ENCODE measurements around the gene RAD51B.

Gene RAD51B

DNA sequence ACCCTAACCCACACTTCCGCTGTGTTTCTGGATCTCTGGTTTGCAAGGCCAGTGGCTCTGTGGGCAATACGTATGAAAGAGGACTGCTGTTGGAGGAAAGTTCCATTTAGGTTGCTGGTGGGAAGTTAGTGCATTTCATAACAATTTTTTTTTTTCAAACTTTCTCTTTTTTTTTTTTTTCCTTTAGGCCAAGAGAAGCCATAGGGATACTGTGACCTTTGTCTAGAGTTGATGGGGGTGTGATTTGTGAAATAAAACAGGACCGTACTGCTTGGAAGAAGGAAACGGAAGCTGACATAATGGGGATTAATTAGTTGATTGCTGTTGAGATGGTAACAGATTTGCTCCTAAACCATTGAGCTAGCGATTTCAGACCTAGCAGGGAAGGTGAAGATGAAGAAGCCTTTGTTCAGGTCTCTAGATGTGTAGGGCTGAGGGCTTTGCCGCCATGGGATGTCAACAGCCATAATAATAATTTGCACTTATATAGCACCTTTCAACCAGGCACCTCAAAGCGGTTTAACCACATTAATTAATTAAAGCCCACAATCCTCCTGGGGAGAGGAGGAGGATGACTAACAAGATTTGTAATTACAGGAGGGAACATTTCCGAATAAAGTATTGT lies 658.0 kb downstream of the RAD51B start:
- no peak for DNase-seq

DNA sequence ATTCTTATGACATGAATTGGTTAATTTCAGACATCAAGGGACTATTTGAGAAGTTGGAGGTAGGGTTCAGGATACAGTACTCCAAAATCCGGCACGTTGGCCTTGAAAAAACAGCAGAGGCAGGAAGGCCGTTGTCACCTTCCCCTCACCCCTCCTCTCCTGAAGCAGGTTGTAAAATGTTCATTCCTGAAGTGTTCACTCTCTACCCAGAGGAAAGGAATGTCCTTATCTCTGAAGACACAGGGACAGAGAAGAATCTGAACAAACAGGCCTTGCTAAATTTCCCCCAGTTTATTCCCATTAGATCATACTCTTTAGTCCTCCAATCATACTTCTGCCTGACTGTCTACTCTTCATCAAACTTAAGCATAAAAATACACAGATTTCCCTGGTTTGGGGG lies 659.7 kb downstream of the RAD51B start:
- DNase-seq, result no peak

DNA sequence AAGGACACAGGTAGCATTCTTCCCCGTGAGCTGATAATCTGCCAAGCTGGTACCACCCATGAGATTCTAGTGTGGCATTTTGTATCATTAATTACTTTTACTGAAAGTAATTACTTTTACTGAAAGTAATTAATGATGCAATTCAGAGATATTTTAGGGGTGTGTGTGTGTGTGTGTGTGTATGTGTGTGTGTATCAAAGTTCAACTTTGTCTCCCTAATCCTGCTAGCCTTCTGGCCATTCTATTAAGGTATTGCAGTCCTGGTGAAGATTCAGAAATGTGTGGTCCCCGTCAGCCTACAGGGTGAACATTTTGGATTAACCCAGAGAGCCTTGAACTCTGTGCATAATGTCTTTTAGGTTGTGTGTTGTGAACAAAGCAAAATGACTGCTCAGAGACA lies 662.4 kb downstream of the RAD51B start:
- no peak for DNase-seq

DNA sequence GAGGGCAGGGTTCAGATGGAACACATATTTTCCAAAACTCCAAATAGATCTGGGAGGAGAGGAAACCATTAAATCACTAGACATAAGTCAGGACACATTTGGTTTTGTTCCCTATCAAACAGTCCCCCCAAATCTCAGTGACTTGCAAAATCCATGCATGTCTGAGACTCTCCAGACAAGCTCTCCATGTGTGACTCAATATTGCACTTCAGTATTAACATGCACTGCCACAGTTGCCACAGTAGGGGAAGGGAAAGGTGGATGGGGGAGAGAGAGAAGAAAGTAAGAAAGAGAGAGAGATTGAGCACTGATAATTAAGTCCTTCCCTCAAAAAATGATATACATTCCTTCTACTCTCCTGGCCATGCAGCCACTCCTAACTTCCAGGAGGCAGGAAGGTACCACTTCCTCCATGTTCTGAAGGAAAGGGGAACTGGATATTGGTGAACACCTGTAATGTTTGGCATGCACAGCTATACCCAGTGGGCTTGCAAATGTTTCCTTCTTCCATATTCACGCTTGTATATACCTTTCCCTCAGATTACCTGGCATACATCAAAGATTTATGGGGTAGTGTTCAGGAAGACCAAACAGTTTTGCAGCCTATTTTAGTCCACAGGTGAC lies 663.3 kb downstream of the RAD51B start:
- no peak for DNase-seq

GRCh38 chr14:68486033-68486732 lies 666.6 kb downstream of the RAD51B start:
- DNase-seq, result no peak

DNA sequence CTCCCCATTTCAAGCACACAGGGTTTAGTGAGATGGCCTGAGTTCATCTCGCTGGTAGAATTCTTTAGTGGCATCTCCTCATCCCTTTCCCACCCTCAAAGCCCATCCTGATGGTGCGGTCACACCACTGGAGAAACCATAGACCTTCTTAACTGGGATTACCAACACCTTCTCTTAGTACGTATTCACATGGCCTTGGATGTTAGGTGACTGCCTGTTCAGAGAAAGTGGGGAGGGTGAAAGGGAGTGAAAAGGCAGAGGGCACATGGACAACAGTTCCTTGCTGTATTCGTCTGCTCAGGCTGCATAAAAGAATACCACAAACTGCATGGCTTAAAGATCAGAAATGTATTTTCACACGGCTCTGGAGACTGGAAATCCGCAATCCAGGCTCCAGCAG lies 667.2 kb downstream of the RAD51B start:
- no peak for DNase-seq

- no peak for DNase-seq
Measured at GRCh38 chr14:68487805-68488590, 668.4 kb downstream of the RAD51B start.

DNA sequence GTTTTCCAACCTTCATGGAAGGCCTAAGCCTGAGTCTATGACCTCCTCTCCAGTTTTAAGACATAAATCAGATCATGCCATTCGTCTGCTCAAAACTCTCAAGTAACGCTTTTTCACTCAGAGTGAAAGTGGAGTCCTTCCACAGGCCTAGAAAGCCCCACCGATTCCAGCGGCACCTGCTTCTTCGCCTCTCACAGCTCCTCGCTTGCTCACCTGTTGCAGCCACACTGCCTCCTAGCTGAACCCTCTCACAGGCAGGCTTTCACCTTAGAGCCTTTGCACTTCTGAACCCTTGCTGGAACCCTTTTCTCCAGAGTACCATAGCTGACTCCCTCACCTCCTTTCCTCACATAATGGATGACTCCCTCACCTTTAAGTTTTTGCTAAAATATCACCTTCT lies 672.2 kb downstream of the RAD51B start:
- no peak for DNase-seq

DNA sequence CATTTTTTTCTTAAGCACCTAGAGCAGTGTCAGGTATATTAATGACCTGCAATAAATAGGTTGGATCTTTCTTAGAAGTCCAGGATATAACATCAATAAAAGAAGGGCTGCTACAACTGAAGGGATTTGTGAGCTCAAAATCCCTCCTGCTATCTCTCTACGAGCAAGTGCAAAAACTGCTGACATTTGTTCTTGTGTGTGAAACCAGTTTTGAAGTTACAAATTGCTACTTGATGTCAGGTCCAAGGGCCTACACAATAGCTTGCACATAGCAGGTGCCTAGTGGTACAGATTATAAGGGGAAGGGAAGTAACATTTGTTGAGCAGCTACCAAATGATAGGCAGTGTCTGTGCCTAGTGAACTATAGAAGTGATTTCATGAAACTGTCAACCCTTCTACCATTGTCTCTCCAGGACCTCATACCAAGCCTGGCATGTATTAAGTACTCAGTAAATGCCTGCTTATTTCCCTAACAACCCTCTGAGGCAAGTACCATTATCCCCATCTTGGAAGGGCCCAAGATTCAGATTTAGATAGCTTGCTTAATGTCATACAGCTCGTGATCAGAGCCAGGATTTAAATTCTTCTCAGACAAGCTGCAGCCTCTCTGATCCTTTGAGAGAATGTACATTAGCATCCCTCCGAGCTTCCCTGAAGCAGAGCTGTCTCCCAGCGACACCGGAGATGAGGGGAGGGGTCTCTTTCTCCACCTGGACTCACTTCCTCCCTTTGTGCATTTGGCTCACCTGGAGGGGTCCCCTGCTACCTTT lies 673.0 kb downstream of the RAD51B start:
- no peak for DNase-seq

DNA sequence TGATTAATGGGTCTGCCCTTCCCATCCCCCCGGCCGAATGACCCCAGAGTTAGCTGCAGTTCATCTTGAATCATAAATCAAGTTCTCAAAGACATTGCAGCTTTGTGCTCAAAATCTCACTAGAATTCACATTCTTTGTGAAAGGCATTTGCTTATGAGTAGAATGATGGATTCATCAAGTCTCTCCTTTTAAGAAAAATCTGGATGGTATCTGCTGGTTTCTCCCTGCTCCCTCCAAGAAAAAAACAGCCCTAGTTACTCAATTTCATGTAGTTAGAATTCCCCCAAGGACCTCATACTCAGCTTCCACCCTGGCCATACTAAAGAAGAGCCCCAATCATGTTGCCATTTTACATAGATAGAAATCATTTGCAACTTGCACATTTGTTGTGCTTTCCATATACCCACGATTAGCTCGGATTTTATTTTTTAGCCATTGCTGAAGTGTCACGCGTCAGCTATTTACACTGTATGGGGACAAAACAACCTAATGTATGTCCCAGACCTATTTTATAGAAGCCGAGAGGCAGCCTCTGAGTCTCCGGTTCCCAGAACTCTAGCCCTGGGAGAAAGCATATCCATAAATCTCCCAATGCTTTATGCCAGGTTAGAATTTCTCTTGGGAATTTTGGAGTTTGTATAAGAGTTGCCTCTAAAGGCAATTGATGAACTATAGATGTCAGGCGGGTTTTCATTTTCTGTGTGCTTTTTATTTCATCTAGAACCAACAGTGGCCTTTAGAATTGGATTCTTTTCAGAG lies 673.8 kb downstream of the RAD51B start:
- DNase-seq, result no peak

GRCh38 chr14:68495101-68496039 lies 675.8 kb downstream of the RAD51B start:
- no peak for DNase-seq

- no peak for DNase-seq
Measured at GRCh38 chr14:68497011-68497410, 677.4 kb downstream of the RAD51B start.

- no peak for DNase-seq
Measured at GRCh38 chr14:68499451-68499850, 679.9 kb downstream of the RAD51B start.

DNA sequence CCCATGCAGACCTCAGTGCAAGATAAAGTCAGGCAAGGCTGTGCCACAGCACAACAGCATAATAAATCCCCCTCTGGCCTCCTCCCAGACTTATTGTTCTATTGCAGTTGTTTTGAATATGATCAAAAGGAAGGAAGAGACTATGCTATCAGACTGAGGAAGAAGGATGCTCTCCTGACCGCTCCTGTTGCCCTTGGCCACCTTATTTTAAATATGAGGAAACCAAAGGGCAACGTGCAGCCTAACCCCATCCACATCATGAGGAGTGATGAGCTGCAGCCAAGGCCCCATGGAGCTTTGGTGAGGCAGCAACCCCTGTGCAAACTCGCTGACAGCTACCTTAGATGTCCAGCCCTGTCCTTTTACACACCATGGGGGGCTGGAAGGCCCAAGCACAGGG lies 681.6 kb downstream of the RAD51B start:
- DNase-seq, result no peak

DNA sequence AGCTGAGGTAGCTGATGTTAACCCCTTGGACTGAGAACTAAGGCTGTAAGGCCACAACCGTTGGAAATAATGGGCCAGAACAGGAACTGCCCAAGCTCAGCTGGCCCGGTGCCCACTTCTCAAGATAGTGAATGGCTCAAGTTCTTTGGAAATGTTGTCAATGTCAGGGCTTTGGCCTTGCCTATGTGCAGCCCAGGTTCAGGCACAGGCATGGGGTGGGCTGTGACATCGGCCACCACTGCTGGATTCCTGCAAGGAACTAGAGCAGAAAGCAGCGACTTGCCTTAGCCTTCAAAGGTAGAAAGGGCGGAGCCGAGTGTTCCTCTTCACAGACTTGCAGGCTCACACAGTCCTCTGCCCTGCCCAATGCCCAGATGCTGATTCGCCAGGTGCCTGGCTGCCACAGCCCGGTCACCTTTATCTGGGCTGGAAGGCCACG lies 682.1 kb downstream of the RAD51B start:
- no peak for DNase-seq

DNA sequence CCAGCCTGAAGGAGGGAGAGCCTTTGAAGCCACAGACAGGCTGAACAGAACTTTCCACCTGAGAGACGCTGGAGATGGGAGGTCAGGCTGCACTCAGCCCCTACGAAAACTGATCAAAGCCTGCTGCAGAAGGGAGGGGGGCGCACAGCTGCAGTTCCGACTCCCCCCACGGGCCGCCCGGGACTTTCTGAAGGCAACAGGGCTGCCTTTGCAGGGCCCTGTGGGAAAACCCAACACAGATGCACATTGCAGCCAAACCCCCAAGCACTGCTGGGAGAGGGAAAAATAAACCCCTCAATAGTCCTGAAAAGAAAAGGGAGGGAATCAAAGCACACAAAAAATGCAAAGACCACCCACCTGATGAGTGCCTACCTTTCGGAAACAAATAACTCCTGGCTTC lies 682.7 kb downstream of the RAD51B start:
- no peak for DNase-seq

GRCh38 chr14:68503186-68503825 lies 683.7 kb downstream of the RAD51B start:
- no peak for DNase-seq

DNA sequence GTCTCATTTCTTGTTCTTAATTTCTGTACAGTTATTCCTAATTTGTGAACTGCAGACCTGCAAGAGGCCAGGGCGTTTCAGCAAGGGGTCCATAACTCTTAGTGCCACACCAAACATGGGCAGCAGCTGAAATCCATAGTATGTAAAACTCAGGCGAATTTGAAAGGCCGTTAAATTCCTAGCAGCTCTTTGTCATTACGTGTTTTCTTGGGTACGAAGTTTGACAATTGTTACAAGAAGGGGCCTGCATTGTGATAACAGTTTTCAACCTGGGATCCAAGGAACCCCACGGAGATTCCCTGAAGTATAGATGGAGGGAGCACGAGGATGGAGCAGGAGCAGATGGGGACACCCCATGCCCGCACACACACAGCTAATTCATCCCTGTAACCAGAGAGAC lies 685.3 kb downstream of the RAD51B start:
- DNase-seq, result no peak

GRCh38 chr14:68506021-68506644 lies 686.6 kb downstream of the RAD51B start:
- no peak for DNase-seq
